Kidney (tissue), 14 donors: ENCODE measurements around the gene KBTBD13. TPM values are rescaled to one million over a fixed set of nuclear protein-coding genes. Genes with fewer than 3 reads are reported as not detected.

Experiments
- DNase-seq, 5 donors: peaks; one replicate each; pipeline ENCODE4 v3.0.0-alpha.2; 2013 to 2020
- FAIRE-seq: peaks from 2 replicates; lab custom pipeline; 2012; peaks lifted over from hg19 to GRCh38; lab: Jason Lieb, UNC
- H3K27ac ChIP-seq, 2 donors: one replicate each; pipeline ENCODE4 v1.7.0; 2013; ENCODE audit warnings: low read depth in 2 of 2, low read length in 2 of 2, inconsistent platforms in 1 of 2
- H3K27me3 ChIP-seq: one replicate; pipeline ENCODE4 v1.7.1; 2013; ENCODE audit warnings: low read length, inconsistent platforms; ENCODE audit not compliant: control insufficient read depth, insufficient read depth
- H3K36me3 ChIP-seq, 3 donors: one replicate each; pipeline versions ENCODE4 v1.7.0 to v1.7.1; 2013; ENCODE audit warnings: low read length in 3 of 3, control low read depth in 1 of 3, inconsistent platforms in 1 of 3; ENCODE audit not compliant: insufficient read depth in 3 of 3, control insufficient read depth in 2 of 3
- H3K4me1 ChIP-seq, 3 donors: one replicate each; pipeline versions ENCODE4 v1.7.0 to v1.7.1; 2013; ENCODE audit warnings: low read length in 3 of 3, inconsistent platforms in 1 of 3, low read depth in 1 of 3; ENCODE audit not compliant: control insufficient read depth in 2 of 3, insufficient read depth in 2 of 3
- H3K4me3 ChIP-seq, 3 donors: one replicate each; pipeline versions ENCODE4 v1.7.0 to v1.8.1; 2013; ENCODE audit warnings: low read length in 3 of 3, control low read depth in 1 of 3, inconsistent platforms in 1 of 3
- H3K9ac ChIP-seq, 3 donors: one replicate each; pipeline versions ENCODE4 v1.7.0 to v1.7.1; 2013; ENCODE audit warnings: low read length in 3 of 3, control low read depth in 1 of 3, inconsistent platforms in 1 of 3
- H3K9me3 ChIP-seq, 3 donors: one replicate each; pipeline versions ENCODE4 v1.7.0 to v1.7.1; 2013; ENCODE audit warnings: low read length in 3 of 3, control low read depth in 1 of 3, inconsistent platforms in 1 of 3; ENCODE audit not compliant: control insufficient read depth in 2 of 3, insufficient read depth in 1 of 3
- CTCF ChIP-seq: IDR thresholded peaks from 3 replicates; pipeline ENCODE4 v1.5.1; 2012; ENCODE audit warnings: mild to moderate bottlenecking, moderate library complexity, borderline replicate concordance; ENCODE audit not compliant: insufficient read depth; ENCODE audit errors: extremely low read depth
- intact Hi-C: fragments of 100-400 bp; cut with DNase I; formaldehyde crosslinking; loops from one replicate; pipeline ENCODE4 v1.11.1; 2022
- polyA plus RNA-seq: library from polyadenylated mRNA; stranded (reverse); fragments of 350-450 nt; fragmentation: Illumina TruSeq; extraction: RNeasy Lipid Tissue Mini Kit (QIAGEN cat#74804); gene quantifications from one replicate; pipeline ENCODE4 v1.2.3, GENCODE V29; 2014; ENCODE audit warnings: low read depth, low replicate concordance; ENCODE audit not compliant: insufficient read depth
- total RNA-seq: library from RNA; stranded (reverse); fragmentation: NEBNext Ultra II Directional; extraction: Animal tissue kit (Norgen Biotek cat#: 25700); gene quantifications from one replicate; pipeline ENCODE4 v1.2.1, GENCODE V29; 2021
- donor health status: control.
- donor health status: control.
- donor health status: control.
- donor health status: control.
- donor health status: control.
- donor health status: DM: yes; HTN: yes; CAD: no.
- donor health status: Normal renal cell carcinoma (clear cell type).

The KBTBD13 gene
- total and polyA plus RNA-seq, 2 donors from 2014 or later = 0.06 TPM; not detected in 1

- intact Hi-C loops = no loop called here
- H3K27ac ChIP-seq = no peak overlapping the region
- no peak for FAIRE-seq
- H3K36me3 ChIP-seq = peaks cover 2 to 17% (median 16%) of the 10 kb centered on the region in 3 donors
- no peaks in the 10 kb centered on the region for H3K27me3 ChIP-seq
- no peak for DNase-seq
- H3K4me3 ChIP-seq = no peak overlapping the region
- H3K9me3 ChIP-seq = no peaks in the 10 kb centered on the region
- TF ChIP-seq CTCF = no peak
- H3K4me1 ChIP-seq = peaks cover 0 to 4% (median 0%) of the 10 kb centered on the region in 3 donors
- no peak overlapping the region for H3K9ac ChIP-seq
Measured at GRCh38 chr15:65102912-65103311, 26.4 kb downstream of the KBTBD13 start.

GRCh38 chr15:65105038-65105437 is 28.5 kb downstream of the KBTBD13 start:
- no peak for DNase-seq
- Histone ChIP-seq H3K27ac (no peak overlapping the region), H3K4me3 (no peak overlapping the region), H3K4me1 (peaks cover 0 to 4% (median 0%) of the 10 kb centered on the region in 3 donors), H3K36me3 (peaks cover 0 to 4% (median 3%) of the 10 kb centered on the region in 3 donors), H3K27me3 (no peaks in the 10 kb centered on the region), H3K9me3 (no peaks in the 10 kb centered on the region), H3K9ac (no peak overlapping the region)
- TF ChIP-seq CTCF = no peak
- no peak for FAIRE-seq
- intact Hi-C loops = no loop called here

- Histone ChIP-seq H3K27me3 (no peaks in the 10 kb centered on the region), H3K4me1 (peaks cover 0 to 3% (median 0%) of the 10 kb centered on the region in 3 donors), H3K4me3 (no peak overlapping the region), H3K36me3 (peaks cover 0 to 4% (median 3%) of the 10 kb centered on the region in 3 donors), H3K27ac (no peak overlapping the region), H3K9ac (no peak overlapping the region), H3K9me3 (no peaks in the 10 kb centered on the region)
- FAIRE-seq (no peak), DNase-seq (no peak)
- intact Hi-C loops = no loop called here
- TF ChIP-seq CTCF = no peak
Measured at GRCh38 chr15:65106011-65106590, 29.6 kb downstream of the KBTBD13 start.
